ENCODE results near the gene GYPA.

DNA sequence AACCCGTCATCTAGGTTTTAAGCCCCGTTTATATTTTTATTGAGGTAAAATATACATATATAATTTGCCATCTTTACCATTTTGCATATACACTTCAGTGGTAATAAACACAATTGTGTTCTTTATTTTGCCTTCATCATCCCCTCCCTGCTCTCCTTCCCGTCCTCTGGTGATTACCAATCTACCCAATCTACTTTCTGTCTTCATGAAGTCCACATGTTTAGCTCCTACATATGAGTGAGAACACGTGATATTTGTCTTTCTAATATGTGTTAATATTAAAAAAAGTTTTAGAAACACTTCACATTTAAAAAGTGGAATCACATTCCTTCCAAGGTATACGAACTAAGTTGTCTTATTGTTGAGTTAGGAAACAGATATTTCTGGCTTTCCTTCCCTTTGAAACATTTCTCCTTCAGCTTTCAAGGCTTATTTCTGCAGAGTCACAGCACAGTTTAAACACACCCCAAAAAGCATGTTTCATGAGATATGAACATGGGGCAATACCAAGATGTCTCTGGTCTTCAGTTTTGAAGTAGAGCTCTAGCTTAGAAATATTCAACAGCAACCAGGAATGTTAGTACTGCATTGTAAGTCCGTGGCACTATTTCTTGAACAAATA, 35.9 kb downstream of the GYPA start:
- TF ChIP-seq ZC3H10 (CRISPR knock-in tag; IDR thresholded peaks at IDR 0.05): no peak
- no peak for TF ChIP-seq ZNF565 (CRISPR knock-in tag; conservative IDR thresholded peaks at IDR 0.05; ENCODE audit: low read depth)
- no peak for TF ChIP-seq ZFP3 (CRISPR knock-in tag; IDR thresholded peaks at IDR 0.05)
- no peak for TF ChIP-seq GLIS3 (CRISPR knock-in tag; IDR thresholded peaks at IDR 0.05)
